HG03135 (cell line): Measurements from ENCODE around the gene RUFY3.
"Not testable (repeated sequence)": the region's sequence is repeated elsewhere in the genome, so short reads cannot be mapped to it uniquely, and the experiment has no call there.

ENCODE experiments used
- ATAC-seq: cut with Tn5 transposase; IDR thresholded peaks from one replicate; pipeline ENCODE4 v1.9.1; 2021; ENCODE audit warnings: mild to moderate bottlenecking, moderate library complexity; ENCODE audit not compliant: unreplicated experiment

The RUFY3 gene, protein sequence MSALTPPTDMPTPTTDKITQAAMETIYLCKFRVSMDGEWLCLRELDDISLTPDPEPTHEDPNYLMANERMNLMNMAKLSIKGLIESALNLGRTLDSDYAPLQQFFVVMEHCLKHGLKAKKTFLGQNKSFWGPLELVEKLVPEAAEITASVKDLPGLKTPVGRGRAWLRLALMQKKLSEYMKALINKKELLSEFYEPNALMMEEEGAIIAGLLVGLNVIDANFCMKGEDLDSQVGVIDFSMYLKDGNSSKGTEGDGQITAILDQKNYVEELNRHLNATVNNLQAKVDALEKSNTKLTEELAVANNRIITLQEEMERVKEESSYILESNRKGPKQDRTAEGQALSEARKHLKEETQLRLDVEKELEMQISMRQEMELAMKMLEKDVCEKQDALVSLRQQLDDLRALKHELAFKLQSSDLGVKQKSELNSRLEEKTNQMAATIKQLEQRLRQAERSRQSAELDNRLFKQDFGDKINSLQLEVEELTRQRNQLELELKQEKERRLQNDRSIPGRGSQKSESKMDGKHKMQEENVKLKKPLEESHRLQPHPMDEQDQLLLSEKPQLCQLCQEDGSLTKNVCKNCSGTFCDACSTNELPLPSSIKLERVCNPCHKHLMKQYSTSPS

DNA sequence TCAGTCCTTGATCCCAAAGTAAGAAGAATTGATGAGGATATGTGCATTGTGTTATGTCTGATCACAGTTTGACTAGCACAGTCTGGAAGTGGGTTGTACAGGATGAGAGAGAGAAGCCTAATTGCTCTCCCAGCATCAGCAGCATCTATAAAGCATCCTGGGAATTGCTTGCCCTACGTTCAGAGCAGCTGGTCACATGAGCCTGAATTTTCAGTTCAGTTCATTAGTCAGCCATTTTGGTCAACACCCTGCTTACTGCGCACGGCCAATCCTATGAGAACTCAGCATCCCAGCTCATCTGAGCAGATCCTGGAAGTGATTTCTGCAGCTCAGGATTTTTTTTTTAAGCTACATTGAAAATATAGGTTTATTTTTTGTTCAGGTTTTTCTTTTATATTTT lies at the start of gene RUFY3:
Gene RUFY3, plus strand, starts transcription at position 218 of the 400 bp plus-strand sequence. CDS start 610 bp downstream, outside the sequence.
- no peak for ATAC-seq

DNA sequence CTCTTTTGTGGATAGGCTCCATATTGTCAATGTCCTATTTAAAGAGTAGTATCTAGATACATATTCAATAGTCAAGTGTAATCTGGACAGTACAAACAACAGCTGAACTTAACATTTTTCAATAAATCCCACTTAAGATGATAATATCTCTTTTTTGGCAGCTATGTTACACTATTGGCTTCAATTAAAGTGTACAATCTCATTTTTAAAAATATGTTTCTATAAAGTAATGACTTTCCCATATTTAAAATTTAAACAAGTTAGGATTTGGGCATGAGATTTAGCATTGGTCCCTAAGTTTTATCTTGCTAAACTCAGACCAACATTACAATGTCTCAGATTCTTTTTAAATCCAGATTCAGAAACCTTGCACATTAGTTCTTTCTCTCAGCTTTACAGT lies 47.6 kb upstream of the RUFY3 start:
- no peak for ATAC-seq

DNA sequence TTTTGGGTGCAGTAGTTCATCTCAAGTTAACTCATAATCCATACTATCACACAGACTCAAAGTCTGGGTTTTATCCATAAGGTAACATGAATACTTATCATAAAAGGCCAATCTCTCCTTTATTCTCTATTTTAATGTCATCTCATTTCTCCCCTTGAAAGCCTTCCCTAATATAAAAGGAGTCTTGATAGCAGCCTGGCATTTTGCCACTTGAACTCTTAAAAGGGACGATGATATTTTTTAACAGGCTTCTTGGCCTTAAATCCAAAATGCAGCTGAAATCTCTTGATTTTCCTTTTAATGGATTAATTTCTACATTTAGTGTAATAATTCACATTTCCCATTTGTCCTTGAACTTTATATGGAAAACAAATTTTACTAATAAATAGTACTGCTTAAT lies 47.0 kb upstream of the RUFY3 start:
- ATAC-seq: no peak

DNA sequence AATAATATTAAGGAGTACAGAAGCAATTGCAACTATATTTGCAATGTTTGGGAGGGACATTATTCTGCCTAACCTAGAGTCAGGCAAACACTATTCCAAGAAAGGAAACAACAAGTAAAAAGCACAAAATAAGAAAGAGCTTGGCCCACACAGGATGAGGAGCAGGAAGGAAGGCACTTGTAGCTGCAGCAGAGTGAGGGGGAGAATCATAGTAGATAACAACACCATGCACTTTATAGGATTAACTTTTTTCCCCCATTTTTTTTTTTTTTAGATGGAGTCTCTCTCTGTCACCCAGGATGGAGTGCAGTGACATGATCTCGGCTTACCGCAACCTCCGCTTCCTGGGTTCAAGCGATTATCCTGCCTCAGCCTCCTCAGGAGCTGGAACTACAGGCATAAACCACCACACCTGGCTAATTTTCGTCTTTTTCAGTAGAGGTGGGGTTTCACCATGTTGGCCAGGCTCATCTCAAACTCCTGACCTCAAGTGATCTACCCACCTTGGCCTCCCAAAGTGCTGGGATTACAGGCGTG lies 45.1 kb upstream of the RUFY3 start:
- no peak for ATAC-seq

DNA sequence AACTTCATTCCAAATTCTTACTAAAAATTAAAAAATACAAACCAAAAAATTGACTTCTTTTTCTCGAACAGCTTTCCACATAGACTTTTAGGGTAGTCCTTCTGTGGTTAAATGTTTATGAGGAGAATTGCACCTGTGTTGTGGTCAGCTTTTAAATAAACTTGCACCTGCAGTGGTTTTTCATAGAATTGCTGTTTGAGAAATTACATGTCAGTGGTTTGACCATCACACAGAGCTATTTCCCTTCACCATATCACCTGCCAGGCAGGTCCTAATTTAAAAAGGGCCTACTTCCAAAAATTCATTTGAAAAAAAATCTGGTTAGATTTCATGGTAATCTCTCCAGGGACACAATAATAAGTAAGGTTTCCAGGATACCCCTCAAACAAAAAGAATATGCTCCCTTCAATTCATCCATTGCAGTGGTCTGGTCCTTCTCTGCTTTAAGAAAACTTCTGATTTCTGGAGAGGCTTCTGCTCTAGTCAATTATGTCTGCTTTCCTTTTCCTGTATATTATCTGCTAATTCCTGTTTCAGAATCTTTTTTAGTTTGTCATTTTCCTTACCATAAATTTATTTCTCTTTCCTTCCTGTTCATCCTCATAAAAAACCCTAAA lies 43.3 kb upstream of the RUFY3 start:
- ATAC-seq: peak; percentile 73

DNA sequence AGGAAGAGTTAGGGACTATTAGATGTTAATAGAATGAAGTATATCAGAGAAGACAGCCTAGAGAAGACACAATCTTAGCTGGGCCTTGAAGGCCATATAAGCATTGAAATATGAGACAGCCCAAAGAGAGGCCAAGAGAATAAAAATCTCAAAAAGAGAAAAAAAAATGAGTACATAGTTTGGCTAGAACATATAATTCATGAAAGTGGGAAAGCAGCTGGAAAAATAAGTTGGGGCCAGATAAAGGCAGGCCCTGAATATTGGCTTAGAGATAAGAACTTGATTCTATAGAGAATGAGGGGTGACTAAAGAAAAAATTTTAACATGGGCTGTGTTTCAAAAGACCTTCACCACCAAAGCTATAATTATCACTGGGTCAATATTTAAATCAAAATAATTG lies 40.8 kb upstream of the RUFY3 start:
- no peak for ATAC-seq

DNA sequence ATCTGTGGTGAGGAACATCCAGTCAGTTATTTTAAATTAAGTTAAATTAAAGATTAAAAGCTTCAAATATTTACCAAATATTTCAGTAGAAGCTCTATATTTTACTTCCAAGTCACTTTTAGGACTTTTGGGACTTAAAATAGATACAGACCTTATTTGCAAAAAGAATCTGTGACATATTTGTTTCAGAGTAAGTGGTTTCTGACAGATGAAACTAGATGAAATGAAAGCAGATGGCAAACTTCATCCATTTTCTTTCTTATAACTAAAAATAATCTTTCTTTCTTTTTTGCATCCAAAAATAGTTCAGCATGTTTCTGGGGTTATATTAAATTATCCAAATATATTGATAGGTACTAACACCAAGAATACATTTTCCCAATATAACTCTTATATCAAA lies 40.1 kb upstream of the RUFY3 start:
- ATAC-seq: no peak

DNA sequence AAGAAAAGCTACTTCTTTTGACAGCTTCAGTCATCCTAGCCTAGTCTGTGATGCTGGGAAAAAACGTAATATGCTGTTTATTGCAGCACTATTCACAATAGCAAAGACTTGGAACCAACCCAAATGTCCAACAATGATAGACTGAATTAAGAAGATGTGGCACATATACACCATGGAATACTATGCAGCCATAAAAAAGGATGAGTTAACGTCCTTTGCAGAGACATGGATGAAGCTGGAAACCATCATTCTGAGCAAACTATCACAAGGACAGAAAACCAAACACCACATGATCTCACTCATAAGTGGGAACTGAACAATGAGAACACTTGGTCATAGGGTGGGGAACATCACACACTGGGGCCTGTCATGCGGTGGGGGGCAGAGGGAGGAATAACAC lies 39.6 kb upstream of the RUFY3 start:
- ATAC-seq: not testable (repeated sequence)

DNA sequence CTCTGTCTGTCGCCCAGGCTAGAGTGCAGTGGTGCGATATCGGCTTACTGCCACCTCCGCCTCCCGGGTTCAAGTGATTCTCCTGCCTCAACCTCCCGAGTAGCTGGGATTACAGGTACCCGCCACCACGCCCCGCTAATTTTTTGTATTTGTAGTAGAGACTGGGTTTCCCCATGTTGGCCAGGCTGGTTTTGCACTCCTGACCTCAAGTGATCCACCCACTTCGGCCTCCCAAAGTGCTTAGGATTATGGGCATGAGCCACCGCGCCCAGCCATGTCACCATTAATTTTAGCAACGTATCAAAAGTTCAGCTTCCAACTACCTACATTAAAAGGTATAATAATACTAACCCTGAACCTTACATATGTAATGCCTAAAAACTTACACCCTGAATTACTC lies 34.4 kb upstream of the RUFY3 start:
- peak; percentile 18 for ATAC-seq

DNA sequence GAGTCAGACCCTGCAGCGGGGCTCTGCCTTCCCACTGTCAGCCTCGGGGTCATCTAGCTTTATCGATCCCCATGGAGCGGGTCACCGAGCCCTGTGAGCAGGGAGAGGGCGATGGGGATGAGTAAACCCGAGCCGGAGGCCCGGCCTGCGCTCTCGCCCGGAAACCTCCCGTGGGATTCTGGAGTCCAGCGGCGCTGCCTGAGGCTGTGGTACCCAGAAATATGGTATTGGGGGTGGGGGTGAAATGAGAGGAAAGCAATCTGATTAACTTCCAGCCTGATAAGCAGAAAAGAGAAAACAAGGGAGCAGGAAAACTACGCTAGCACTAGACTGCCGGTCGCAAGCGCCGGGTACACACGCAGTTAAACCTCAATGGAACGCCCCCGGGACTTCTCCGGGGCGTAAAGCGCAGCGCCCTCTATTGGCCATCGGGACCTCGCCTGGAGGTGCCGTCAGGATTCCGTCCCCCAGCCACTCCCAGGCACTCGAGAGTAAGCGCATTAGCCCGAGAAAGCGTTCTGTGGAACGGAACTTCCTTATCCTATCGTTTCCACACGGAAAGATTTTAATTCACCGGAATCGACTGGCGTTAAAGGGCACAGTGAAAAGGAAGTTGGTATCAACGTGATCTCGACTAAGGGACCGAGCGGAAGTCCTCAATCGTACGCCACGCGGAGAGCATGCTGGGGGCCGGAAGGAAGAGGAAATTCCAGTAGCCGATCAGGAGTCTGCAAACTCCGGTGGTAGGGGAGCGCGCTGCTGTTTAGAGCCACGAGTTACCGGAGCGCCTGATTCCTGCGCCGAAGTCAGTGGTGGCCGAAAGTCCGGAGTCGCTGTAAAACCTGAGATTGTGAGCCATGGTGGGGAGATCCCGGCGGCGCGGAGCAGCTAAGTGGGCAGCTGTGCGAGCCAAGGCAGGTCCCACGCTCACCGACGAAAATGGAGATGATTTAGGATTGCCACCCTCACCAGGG lies 33.7 kb upstream of the RUFY3 start, which contains the start of gene UTP3:
Gene UTP3, plus strand, starts transcription at position 712 of the 974 bp plus-strand sequence. Its CDS starts 146 bp downstream, at position 858.
- ATAC-seq: peak; percentile 95

DNA sequence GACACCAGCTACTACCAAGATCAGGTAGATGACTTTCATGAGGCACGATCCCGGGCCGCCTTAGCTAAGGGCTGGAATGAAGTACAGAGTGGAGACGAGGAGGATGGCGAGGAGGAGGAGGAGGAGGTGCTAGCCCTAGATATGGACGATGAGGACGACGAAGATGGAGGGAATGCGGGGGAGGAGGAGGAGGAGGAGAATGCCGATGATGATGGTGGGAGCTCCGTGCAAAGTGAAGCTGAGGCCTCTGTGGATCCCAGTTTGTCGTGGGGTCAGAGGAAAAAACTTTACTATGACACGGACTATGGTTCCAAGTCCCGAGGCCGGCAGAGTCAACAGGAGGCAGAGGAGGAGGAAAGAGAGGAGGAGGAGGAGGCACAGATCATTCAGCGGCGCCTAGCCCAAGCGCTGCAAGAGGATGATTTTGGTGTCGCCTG lies 33.0 kb upstream of the RUFY3 start:
- no peak for ATAC-seq

DNA sequence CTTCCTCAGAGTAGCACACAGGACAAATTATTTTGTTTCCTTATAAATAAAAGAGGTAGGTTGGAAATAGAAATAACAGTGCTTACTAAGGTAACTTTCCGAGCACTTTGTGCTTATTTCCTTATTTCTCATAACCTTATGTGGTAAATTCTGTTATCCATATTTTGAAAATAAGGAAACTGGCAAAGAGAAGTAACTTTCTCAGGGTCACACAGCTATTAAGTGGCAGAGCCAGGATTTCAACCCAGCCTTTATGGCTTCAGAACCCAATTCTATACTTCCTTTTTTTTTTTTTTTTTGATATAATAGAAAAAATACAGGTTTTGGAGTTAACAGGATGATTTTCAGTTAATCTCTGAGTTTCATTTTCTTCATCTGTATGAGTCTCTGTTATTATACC lies 30.1 kb upstream of the RUFY3 start:
- no peak for ATAC-seq

DNA sequence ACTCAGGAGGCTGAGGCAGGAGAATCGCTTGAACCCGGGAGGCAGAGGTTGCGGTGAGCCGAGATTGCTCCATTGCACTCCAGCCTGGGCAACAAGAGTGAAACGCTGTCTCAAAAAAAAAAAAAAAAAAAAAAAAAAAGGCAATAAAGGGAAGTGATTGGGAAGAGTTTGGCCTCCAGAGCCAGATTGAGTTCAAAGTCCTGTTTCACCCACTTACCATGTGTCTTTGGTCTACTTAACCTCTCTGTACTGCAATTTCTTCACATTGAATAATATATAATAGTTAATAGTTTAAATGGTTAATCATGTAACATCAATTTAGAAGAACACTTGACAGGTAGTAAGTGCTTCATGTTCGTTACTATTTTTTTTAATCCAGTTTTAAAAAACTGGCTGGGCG lies 27.1 kb upstream of the RUFY3 start:
- ATAC-seq: not testable (repeated sequence)

DNA sequence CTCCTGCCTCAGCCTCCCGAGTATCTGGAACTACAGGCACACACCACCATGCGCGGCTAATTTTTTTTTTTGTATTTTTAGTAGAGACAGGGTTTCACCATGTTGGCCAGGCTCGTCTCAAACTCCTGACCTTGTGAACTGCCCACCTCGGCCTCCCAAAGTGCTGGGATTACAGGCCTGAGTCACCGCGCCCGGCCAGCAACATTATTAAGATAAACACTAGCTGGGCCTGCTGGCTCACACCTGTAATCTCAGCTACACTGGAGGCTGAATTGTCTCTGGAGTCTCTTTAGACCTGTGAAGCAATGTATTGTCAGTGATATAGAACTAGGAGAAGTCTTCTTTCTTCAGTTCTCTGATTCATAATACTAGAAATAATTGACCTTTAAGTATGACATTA lies 23.3 kb upstream of the RUFY3 start:
- not testable (repeated sequence) for ATAC-seq

DNA sequence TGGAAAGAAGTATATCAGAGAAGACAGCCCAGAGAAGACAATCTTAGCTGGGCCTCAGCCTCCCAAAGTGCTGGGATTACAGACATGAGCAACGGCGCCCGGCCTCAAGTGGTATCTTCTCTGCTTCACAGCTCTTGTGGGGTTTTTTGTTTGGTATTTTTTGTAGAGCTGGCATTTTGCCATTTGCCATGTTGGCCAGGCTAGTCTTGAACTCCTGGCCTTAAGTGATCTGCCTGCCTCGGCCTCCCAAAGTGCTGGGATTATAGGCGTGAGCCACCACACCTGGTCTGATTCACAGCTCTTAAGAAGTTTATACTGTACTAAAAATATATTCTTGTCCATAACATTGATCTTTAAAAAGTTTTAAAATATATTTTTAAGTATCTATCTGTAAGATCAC lies 21.1 kb upstream of the RUFY3 start:
- no peak for ATAC-seq

DNA sequence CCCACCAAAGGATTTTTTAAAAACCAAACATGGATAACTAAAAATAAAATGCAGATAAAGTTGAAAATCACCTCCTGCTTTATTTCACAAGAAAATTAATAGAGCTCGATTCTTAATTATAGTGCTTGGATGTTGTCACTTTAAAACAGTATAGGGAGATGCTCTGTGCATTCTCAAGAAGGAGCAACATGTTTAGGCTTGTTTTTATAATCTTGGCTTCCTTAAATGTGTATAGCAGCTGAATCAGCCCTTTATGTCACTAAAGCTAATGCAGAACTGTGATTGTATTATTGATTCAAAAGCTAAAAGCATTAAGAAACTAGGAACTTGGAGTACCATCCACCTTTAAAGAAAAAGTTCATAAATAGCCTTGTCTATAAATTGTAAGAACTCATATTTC lies 20.5 kb upstream of the RUFY3 start:
- no peak for ATAC-seq

DNA sequence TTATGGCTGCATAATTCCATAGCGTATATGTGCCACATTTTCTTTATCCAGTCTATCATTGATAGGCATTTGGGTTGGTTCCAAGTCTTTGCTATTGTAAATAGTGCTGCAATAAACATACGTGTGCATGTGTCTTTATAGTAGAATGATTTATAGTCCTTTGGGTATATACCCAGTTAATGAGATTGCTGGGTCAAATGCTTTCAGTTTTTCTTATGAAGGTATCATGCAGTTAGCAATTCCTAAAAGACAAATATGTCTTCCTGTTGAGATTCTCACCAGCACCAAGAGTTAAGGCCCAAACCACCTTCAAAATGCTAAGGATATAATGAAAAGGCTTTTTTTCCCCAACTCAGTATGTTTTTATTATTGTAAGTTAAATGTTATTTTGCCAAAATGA lies 19.2 kb upstream of the RUFY3 start:
- not testable (repeated sequence) for ATAC-seq

DNA sequence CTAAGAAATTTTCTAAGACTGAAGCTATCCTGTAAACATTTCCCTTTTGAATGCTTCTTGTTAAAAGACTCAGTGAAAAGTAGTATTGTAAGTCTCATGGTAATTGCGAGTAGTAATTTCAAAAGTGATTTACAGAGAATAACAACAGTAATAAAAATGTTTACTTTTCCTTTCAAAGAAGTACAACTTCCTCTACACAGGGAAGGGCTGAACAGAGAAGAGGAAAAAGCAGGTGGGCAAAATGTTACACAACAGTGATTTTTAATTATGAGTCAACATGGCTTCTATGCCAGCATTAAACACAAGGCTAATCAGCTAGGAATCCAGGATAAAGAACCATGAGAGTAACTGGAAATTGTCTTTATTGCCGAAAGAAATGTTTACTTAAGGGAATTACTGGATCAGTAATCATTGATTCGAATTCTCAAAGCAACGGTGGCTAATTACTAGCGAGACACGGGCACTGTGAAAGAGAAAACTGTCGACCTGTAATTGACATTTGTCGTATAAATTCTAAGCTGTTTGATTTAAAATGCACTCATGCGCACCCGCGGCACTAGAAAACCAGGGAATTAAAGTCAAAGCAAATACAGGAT lies 18.0 kb upstream of the RUFY3 start:
- no peak for ATAC-seq

DNA sequence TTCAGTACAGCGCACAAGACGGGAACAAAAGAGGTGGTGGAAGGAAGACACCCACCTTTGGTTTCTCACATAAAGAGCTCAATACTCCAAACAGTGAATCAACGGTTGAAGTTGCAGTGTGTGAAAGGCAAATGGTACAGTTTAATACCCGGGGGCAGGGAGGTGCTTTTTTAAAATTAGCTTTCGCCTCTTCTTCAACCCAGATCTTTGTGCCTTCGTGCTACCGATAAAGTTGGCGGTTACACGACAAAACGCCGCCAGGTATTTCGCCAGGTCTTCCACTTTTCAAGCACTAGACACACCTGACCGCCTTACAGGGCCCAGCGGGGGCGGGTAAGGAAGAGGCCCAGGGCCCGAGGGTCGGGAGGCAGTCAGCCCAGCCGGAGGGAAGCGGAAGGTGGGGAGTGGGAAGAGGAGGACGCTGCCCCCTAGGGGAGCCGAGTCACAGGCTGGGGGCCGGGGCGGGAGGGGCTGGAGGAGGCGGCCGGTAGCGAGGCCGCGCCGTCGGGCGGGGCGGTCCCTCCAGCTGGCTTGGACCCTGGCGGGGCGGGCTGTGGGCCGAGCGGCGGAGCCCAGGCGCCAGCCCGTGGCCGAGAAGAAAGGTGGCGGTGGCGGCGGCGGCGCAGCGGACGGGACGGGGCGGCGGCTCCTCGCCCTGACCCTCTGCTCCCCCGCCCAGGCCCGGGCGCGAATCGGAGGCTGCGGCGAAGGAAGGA lies 17.4 kb upstream of the RUFY3 start:
- ATAC-seq: peak; percentile 53

DNA sequence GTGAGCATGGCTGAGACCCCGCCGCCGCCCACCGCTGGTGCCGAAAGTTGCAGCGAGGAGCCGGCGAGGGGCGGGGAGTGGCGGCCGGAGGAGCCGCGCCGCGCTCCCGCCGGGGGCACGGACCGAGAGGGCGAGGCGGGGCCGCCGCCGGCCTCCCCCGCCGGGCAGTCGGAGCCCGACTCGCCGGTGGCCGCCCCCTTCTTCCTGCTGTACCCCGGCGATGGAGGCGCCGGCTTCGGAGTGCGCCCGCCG lies 16.9 kb upstream of the RUFY3 start:
- peak; percentile 31 for ATAC-seq
